HG03064 (cell line): ENCODE data around the gene SNX3.
A peak's percentile ranks its signal among the peaks of the same experiment; 100 is the strongest.
"Not testable (repeated sequence)": the region's sequence is repeated elsewhere in the genome, so short reads cannot be mapped to it uniquely, and the experiment has no call there.

Experiments
- ATAC-seq: cut with Tn5 transposase; IDR thresholded peaks from one replicate; pipeline ENCODE4 v1.9.1; 2021; ENCODE audit warnings: low read depth; ENCODE audit not compliant: unreplicated experiment

SNX3 gene

DNA sequence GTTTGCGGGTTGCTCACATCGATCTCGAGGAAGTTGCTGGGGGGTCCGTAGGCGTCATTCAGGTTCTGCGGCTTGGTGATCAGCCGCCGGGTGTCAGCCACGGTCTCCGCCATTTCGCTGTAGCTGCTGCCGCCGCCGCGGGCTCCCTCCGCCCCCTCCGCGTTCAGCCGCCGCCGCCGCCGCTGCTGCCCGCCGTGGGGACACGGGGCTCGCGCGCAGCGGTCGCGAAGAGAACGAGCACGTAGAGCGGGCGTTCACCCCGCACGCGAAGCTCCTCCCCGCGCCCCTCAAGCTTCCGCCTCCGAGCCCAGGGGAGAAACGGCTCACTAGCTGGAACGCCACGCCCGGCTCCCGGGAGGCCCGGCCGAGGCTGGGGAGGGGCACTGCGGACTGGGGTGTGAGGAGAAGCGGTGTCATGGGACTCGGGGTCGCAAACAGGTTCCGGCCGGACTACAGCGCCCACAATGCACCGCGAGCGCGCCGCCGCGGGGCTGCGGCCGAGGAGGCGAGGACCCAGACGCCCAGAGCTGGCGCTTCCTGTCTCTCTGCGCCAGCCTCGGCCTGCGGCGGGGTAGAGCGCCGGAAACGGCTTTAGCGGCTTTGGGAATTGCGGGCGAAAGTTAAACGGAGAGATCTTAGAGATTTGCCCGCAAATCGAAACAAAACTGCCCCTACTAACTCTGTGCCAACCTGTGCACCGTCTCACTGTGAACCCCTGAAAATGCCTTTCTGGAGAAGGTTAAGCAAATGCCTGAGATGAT, at the start of gene SNX3:
Gene SNX3, minus strand, starts transcription at position 232 of the 761 bp plus-strand sequence. Its CDS starts 119 bp downstream, at position 113.
- peak; percentile 91 for ATAC-seq

DNA sequence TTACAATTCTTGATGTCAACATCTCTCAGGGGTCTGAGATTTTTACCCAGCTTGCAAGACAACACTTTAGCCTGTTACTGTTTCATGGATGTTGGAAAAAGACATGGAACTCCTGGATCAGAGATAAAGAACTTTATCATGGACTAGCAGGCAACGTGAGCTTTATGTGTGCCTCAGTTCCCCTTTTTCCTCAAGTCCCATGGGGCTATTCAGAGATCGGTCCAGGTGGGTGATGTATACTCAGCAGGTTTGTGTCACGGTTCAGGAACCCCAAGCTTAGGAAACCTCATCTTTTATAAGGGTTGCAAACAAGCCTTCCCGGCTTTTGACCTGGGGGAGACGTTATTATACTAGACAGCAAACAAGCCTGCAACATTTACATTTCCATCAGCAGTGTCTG, 49.0 kb upstream of the SNX3 start:
- ATAC-seq, result no peak

- ATAC-seq, result not testable (repeated sequence)
Observed at GRCh38 chr6:108308641-108309040, 47.8 kb upstream of the SNX3 start.

DNA sequence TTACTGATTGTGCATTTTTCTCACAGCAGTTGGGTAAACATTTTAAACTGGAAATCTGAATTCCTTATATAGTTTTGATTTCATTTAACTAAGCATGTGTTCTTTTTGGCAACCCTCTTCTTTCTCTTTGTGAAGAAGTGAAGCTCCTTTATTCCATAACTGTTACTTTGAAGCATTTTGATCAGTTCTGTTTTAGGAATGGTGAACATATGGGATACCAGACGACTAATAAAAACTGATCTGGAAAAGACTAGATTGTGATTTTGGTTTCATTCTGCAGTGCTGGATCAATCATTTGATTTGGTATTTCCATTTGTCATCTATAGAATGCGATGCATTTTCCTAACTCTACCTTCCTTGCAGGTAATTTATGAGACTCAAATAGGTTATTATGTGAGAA, 43.8 kb upstream of the SNX3 start:
- no peak for ATAC-seq

- no peak for ATAC-seq
Observed at GRCh38 chr6:108302386-108302785, 41.5 kb upstream of the SNX3 start.

DNA sequence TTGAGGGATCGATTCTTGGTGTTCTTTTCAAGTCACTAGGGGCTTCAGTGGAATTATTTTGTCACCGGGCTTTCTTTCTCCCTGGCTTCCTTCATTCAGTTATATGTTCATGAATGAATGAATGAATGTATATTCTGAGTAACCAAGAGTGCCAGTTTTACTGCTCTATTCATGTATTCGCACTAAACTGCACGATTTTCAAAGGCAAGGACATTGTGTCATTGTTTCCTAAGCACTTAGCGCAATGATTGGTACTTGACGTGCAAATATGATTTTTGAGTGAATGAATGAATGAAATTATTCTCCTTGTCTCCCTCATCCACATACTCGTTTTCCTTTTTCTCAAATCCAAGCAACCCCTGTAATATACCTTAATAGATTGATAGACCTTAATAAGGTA, 34.8 kb upstream of the SNX3 start:
- no peak for ATAC-seq

- ATAC-seq, result peak; percentile 80
Observed at GRCh38 chr6:108294727-108295625, 34.1 kb upstream of the SNX3 start, which contains the start of gene AFG1L. TSS of gene AFG1L (plus strand) at chr6:108295054. CDS start at chr6:108295080, 26 bp downstream.

GRCh38 chr6:108294297-108294726, 33.5 kb upstream of the SNX3 start:
- peak; percentile 19 for ATAC-seq

GRCh38 chr6:108293527-108294296, 32.9 kb upstream of the SNX3 start:
- no peak for ATAC-seq

- ATAC-seq, result not testable (repeated sequence)
Observed at GRCh38 chr6:108292561-108292960, 31.7 kb upstream of the SNX3 start.

DNA sequence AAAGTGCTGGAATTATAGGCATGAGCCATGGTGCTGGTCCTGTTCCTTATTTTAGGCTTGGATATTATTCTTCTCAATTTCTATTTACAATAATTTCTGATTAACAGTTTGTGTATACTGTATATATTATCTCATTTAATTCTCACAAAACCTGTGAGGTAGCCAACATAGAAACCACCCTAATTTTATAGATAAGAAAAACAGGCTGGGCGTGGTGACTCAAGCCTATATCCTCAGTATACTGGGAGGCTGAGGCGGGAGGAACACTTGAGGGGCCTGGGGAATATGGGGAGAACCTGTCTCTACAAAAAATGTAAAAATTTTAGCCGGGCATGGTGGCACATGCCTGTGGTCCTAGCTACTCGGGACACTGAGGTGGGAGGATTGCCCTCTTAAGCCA, 30.3 kb upstream of the SNX3 start:
- ATAC-seq, result no peak

- no peak for ATAC-seq
Observed at GRCh38 chr6:108288742-108289141, 27.9 kb upstream of the SNX3 start.

GRCh38 chr6:108287373-108287772, 26.5 kb upstream of the SNX3 start:
- ATAC-seq, result no peak

DNA sequence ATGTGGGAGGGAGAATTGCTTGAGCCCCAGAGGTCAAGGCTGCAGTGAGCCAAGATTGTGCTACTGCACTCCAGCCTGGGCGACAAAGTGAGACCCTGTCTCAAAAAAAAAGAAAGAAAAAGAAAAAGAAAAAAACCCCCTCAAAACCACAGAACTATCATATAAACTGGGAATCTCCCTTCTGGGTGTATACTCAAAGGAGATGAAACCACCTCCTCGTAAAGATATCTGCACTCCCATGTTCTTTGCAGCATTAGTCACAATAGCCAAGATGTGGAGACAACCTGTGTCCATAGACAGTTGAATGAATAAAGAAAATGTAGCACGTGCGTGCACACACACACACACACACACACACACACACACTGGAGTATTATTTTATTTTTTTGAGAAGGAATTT, 25.5 kb upstream of the SNX3 start:
- no peak for ATAC-seq

DNA sequence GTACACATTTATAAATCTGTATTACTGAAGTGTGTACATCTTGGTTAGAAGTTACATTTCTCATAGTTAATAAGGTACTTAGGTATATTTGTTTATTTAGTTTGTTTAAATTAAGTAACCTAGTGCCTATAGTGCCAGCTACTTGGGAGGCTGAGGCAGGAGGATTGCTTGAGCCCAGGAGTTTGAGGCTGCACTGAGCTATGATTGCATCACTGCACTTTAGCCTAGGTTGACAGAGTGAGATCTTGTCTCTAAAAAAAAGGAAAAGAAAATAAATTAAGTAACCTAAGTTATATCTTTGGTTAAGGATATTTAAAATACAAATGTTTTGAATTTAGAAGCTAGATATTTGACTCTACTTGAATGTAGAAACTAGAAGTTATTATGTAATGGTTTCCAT, 24.5 kb upstream of the SNX3 start:
- no peak for ATAC-seq

DNA sequence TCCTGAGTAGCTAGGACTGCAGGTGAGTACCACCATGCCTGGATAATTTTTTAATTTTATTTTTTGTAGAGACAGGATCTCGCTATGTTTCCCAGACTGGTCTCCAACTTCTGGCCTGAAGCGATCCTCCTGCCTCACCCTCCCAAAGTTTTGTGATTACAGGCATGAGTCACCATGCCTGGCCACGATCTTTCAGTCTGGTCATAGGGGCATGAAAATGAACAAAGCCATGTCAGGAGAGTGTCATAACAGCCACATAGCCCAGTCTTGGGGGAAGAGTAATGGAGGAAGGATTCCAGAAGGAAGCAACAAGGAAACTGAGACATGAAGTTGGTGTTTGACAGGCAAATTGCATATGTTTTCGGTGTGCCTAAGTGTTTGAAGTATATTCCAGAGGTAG, 17.0 kb upstream of the SNX3 start:
- ATAC-seq, result no peak

GRCh38 chr6:108277295-108277694, 16.5 kb upstream of the SNX3 start:
- no peak for ATAC-seq

DNA sequence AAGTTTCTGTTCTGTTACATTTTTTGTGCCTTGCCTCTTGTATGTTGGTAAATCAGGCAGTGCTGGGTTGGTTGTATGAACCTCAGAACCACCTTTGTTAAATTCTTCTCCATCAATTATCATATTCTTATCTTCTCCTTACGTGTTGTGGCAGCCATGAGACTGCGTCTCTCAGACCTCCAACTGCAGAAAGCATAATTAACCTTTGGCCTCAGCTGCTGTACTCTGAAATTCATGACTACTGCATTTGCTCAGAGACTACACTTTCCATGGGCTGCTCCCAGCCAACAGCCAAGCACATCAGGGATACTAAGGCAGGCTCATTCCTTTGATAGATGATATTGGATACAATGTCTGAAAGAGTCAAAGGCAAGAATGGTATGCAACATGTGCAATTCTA, 15.1 kb upstream of the SNX3 start:
- no peak for ATAC-seq

DNA sequence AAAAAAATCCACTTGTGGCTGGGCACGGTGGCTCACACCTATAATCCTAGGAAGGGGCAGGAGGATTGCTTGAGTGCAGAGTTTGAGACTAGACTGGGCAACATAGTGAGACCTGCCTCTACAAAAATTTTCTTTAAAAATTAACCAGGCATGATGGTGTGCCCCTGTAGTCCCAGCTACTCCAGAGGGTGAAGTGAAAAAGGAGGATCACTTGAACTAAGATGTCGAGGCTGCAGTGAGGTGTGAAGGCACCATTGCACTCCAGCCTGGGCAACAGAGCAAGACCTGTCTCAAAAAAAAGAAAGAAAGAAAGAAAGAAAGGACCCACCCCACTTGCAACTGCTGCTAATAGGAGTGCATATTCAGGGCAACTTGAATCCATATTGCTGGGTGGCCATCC, 13.7 kb upstream of the SNX3 start:
- no peak for ATAC-seq

DNA sequence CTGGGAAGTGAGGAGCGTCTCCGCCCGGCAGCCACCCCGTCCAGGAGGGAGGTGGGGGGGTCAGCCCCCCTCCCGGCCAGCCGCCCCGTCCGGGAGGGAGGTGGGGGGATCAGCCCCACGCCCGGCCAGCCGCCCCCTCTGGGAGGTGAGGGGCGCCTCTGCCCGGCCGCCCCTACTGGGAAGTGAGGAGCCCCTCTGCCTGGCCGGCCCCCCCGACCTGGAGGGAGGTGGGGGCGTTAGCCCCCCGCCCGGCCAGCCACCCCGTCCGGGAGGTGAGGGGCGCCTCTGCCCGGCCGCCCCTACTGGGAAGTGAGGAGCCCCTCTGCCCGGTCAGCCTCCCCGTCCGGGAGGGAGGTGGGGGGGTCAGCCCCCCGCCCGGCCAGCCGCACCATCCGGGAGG, 9.1 kb upstream of the SNX3 start:
- not testable (repeated sequence) for ATAC-seq

GRCh38 chr6:108268845-108269244, 8.0 kb upstream of the SNX3 start:
- ATAC-seq, result no peak
